Subcutaneous adipose tissue (tissue), 4 donors: ENCODE data around the gene PLEKHG2. TPM values are rescaled to one million over a fixed set of nuclear protein-coding genes. Genes with fewer than 3 reads are reported as not detected.

ENCODE experiments used
- total RNA-seq, 4 donors: library from RNA; depleted of rRNA; stranded (reverse); fragments of >200 nt; gene quantifications; one replicate each; pipeline ENCODE4 v1.1.0, GENCODE V29; 2016
- TF ChIP-seq, protein P1 (sequence below): fragments of 450-650 bp; IDR thresholded peaks from one replicate; pipeline ENCODE4 v1.5.1; 2016; ENCODE audit warnings: low read depth, mild to moderate bottlenecking, control low read depth, antibody characterized with exemption, moderate library complexity

The PLEKHG2 gene
- total RNA-seq, 4 donors from 2014 or later = 7.9 to 19.4 (median 10.0) TPM

DNA sequence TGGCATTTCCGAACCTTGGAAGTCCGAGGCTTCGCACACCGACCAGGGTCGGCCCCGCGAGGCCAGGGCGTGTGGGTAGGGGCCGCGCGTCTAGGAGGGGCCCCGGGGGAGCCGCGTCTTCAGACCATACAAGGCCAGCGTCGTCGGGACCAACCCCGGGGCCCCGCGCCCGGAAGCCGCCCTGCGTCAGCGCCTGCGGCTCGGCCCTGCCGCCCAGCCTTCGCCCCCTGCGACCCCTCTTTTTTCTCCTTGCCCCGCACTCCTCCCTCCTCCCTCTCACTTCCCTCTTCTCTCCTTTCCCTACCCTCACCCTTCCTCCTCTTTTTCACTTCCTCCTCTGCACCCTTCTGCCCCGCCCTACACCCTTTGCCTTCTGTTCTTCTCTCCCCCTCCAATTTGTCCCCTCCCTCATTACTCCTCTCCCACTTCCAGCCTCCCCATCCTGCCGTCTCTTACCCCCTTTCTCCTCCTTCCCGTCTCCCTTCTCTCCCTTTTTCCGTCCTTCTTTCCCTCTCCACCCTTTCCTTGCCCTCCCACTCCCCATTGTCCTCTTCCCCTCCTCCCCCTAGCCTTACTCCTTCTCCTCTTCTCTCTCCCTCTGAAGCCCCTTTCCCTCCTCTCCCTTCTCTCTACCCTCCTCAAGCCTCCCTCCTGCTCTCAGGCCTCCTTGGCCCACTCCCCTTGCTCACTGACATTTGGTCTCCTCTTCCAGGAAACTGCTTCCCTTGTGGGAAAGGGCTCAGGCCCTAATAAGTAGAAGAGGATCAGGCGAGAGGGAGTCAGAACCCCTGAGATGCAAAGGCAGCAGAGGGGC lies 2.2 kb upstream of the PLEKHG2 start:
- TF ChIP-seq, protein P1, sequence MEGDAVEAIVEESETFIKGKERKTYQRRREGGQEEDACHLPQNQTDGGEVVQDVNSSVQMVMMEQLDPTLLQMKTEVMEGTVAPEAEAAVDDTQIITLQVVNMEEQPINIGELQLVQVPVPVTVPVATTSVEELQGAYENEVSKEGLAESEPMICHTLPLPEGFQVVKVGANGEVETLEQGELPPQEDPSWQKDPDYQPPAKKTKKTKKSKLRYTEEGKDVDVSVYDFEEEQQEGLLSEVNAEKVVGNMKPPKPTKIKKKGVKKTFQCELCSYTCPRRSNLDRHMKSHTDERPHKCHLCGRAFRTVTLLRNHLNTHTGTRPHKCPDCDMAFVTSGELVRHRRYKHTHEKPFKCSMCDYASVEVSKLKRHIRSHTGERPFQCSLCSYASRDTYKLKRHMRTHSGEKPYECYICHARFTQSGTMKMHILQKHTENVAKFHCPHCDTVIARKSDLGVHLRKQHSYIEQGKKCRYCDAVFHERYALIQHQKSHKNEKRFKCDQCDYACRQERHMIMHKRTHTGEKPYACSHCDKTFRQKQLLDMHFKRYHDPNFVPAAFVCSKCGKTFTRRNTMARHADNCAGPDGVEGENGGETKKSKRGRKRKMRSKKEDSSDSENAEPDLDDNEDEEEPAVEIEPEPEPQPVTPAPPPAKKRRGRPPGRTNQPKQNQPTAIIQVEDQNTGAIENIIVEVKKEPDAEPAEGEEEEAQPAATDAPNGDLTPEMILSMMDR = no peak

DNA sequence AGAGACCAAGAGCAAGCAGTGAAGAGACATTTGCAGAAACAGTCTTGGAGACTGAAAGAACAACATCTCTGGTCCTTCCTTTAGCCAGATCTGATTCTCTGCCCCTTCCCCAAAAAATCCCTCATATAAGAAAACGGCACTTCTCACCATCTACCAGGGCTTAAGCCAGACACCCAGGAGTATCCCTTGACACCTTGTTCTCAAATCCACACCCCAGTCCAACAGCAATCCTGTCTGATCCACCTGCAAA lies 1.7 kb upstream of the PLEKHG2 start:
- TF ChIP-seq, protein P1 = no peak

DNA sequence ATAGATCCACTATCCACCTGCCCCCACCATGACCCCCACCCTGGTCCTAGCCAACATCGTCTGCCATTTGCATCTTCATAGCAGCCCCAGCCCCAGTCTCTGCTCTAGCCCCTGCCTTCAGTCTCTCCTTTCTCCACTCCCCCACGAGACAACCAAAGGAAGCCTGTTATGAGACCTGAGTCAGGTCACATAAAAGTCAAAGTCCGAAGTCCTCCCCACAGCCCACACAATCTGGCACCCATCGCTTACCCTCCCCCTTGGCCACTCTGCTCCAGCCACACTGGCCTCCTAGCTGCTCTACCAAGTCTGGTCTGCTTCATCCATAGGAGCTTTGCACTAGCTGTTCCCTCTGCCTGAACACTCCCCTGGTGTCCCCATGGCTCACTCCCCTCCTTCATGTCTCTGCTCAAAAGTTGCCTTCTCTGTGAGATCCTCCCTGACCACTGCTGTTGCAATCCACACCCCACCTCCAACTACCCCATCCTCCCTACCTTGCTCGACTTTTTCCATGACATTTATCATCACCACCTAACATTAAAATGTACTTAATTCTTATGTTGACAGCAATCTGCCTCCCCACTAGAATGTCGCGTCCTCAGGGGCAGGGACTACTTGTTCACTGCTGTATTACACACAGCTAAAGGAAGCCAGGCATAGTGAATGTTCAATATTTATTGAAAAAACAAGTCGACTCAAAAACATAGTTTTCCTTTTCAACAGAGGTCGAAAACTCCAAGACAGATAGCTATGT lies 1.2 kb upstream of the PLEKHG2 start:
- TF ChIP-seq, protein P1 = no peak

DNA sequence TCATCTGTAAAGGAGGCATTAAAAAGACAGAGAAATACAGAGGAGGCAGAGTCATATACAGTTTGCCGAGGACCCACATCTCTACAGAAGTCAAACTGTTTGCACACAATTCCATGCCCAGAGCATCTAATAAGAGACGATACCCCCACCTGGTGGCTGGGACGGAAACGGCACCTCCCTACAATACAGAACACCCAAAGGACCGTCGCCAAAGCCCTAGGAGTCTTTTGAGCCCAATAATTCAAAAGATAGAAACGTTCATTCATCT lies 703 bp upstream of the PLEKHG2 start:
- TF ChIP-seq, protein P1 = no peak

DNA sequence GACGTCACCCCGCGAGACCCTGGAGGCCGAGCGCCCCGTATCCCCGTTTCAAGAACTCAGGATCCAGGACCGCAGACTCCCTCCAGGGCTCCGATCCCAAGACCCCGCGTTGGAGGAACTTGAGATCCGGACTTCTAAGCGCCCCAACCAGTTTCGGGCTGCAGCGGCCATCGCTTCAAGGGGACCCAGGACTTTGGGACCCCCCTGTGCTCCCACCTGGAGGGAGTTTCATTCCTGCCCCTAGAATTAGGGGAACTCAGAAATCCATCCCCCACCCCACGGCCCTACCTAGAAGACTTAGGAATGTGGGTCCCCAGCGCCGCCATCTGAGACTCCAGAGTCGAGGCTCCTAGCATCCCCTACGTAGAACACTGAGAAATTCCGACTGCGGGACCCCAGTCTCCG lies 400 bp downstream of the PLEKHG2 start:
- TF ChIP-seq, protein P1 = no peak

DNA sequence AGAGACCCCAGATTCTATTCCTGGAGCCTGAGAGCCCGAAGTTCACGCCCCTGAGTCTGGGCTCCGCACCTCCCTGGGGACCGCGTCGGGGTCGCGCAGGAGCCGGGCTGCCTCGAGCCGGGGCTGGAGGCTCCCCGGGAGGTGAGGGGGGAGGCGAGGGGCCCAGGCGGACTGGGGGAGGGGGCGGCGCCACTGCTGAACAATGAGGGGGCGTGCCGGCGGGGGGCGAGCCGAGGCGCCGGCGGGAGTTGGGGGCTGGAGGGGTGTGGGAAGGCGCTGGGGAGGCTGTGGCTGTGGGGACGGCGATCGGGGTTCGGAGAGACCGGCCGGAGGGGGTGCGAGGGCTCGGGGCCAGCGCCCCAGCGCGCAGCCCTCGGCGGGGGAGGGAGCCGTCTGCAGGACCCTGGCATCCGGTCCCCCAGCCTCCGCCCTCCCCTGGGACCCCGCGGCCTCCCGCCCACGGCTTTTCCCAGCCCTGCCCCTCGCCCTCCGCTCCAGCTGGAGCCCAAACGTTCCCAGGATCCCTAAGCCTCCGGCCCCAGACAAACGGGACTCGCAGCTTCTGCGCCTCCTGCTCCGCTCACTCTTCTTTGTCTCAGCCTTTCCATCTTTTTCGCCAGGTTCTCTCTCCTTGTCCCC lies 922 bp downstream of the PLEKHG2 start:
- TF ChIP-seq, protein P1 = no peak

DNA sequence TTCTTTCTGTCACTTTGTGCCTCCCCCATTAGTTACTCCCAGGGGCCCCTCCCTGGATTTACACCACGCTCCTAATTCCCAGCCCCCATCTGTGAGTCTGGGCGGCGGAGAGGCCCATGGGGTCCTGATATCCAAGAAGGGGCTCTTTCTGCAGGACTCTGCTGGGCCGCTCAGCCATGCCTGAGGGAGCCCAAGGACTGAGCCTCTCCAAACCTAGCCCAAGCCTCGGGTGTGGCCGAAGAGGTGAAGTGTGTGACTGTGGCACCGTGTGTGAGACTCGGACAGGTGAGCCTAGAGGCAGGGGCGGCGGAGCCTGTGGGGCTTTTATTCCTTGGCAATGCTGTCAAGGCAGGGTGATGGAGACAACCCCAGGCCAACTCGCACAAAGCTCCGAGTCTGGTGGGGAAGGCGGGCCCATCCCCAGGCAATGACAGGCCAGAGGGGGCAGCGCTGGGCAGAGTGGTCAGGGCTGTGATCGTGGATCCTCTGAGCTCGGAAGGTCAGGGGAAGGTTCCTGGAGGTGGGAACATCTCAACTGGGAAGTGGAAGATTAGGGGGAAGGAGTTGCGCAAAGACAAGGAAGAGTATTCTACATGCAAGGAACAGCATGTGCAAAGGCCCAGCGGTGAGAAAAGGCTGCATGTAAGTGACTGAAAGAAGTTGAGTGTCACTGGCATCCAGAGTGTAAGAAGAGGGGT lies 1.6 kb downstream of the PLEKHG2 start:
- TF ChIP-seq, protein P1 = no peak
